ENCODE measurements around the gene UBR3. TPM values are rescaled to one million over a fixed set of nuclear protein-coding genes. Genes with fewer than 3 reads are reported as not detected.

The UBR3 gene
- total RNA-seq, 6 experiments from 2014 or later = 30.1 to 46.3 (median 40.5) TPM

DNA sequence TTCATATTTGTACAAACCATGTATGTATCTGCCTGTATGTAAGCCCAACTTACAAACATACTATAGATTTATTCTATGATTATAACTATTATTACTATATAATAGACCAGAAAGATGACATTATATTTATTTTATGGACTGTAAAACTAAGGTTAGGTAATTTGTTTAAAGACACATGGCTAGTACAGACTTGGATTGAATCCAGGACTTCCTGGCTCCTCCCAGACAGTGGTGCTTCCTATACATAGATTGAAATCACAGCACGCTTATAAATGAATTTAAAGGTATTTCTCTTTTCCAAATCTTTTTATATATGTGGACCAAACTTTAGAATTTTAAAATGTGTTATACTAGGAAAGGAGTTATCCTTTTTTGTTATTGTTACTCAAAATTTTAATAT lies 199.1 kb downstream of the UBR3 start:
- TF ChIP-seq, protein P1, sequence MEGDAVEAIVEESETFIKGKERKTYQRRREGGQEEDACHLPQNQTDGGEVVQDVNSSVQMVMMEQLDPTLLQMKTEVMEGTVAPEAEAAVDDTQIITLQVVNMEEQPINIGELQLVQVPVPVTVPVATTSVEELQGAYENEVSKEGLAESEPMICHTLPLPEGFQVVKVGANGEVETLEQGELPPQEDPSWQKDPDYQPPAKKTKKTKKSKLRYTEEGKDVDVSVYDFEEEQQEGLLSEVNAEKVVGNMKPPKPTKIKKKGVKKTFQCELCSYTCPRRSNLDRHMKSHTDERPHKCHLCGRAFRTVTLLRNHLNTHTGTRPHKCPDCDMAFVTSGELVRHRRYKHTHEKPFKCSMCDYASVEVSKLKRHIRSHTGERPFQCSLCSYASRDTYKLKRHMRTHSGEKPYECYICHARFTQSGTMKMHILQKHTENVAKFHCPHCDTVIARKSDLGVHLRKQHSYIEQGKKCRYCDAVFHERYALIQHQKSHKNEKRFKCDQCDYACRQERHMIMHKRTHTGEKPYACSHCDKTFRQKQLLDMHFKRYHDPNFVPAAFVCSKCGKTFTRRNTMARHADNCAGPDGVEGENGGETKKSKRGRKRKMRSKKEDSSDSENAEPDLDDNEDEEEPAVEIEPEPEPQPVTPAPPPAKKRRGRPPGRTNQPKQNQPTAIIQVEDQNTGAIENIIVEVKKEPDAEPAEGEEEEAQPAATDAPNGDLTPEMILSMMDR (IDR thresholded peaks at IDR 0.05) = no peak
- no peak overlapping the region for H3K4me3 Mint-ChIP-seq
- H3K36me3 Mint-ChIP-seq (ENCODE audit: low read depth) = peaks cover 16% of the 10 kb centered on the region
- H3K9me3 Mint-ChIP-seq = no peaks in the 10 kb centered on the region
- no peaks in the 10 kb centered on the region; the same call in 1 of the 2 replicates for H3K27me3 Mint-ChIP-seq (ENCODE audit: insufficient read depth)
- H3K4me1 Mint-ChIP-seq (ENCODE audit: low read depth) = peaks cover 14% of the 10 kb centered on the region
- no peak overlapping the region for H3K27ac Mint-ChIP-seq
- no peak for DNase-seq

DNA sequence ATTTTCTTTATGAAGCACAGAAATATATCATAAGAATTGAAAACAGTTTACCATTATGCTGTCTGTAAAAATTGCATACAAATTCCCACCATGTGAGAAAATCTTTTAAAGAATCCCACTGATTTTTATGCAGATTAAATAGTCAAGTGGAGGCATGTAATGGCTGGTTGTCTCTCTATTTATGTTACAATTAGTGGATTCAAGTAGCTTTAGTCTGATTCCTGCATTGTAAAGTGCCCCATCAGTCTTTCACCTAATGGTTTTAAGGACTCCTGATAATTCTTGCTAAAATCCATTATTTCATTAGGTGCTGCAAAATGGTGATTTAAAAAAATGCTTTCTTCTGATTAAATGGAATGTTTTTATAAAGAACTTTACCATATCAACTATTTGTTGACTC lies 202.3 kb downstream of the UBR3 start:
- TF ChIP-seq, protein P1 (IDR thresholded peaks at IDR 0.05) = no peak
- Mint-ChIP-seq H3K4me1 (ENCODE audit: low read depth) (no peaks in the 10 kb centered on the region), H3K27ac (no peak overlapping the region), H3K36me3 (ENCODE audit: low read depth) (peaks cover 24% of the 10 kb centered on the region), H3K27me3 (ENCODE audit: insufficient read depth) (no peaks in the 10 kb centered on the region), H3K4me3 (no peak overlapping the region), H3K9me3 (no peaks in the 10 kb centered on the region)
- no peak for DNase-seq

- TF ChIP-seq, protein P1 (IDR thresholded peaks at IDR 0.05) = no peak
- Mint-ChIP-seq H3K36me3 (ENCODE audit: low read depth) (peaks cover 24% of the 10 kb centered on the region), H3K27ac (no peak overlapping the region), H3K4me1 (ENCODE audit: low read depth) (no peaks in the 10 kb centered on the region), H3K27me3 (ENCODE audit: insufficient read depth) (no peaks in the 10 kb centered on the region), H3K9me3 (no peaks in the 10 kb centered on the region), H3K4me3 (no peak overlapping the region)
- DNase-seq = no peak
These were observed 202.8 kb downstream of the UBR3 start for GRCh38 chr2:170030040-170030439.

GRCh38 chr2:170031288-170031687 lies 204.0 kb downstream of the UBR3 start:
- Mint-ChIP-seq H3K9me3 (no peaks in the 10 kb centered on the region), H3K4me3 (no peak overlapping the region), H3K27ac (no peak overlapping the region), H3K27me3 (ENCODE audit: insufficient read depth) (no peaks in the 10 kb centered on the region), H3K4me1 (ENCODE audit: low read depth) (no peaks in the 10 kb centered on the region), H3K36me3 (ENCODE audit: low read depth) (peaks cover 24% of the 10 kb centered on the region)
- no peak for DNase-seq
- TF ChIP-seq, protein P1 (IDR thresholded peaks at IDR 0.05) = no peak

- TF ChIP-seq, protein P1 (IDR thresholded peaks at IDR 0.05) = no peak
- Mint-ChIP-seq H3K4me1 (ENCODE audit: low read depth) (peaks cover 10% of the 10 kb centered on the region; the same call in 1 of the 2 replicates), H3K9me3 (no peaks in the 10 kb centered on the region), H3K27me3 (ENCODE audit: insufficient read depth) (no peaks in the 10 kb centered on the region), H3K36me3 (ENCODE audit: low read depth) (peaks cover 22% of the 10 kb centered on the region), H3K4me3 (no peak overlapping the region), H3K27ac (no peak overlapping the region)
- no peak for DNase-seq
These were observed 207.3 kb downstream of the UBR3 start for GRCh38 chr2:170034596-170034995.

DNA sequence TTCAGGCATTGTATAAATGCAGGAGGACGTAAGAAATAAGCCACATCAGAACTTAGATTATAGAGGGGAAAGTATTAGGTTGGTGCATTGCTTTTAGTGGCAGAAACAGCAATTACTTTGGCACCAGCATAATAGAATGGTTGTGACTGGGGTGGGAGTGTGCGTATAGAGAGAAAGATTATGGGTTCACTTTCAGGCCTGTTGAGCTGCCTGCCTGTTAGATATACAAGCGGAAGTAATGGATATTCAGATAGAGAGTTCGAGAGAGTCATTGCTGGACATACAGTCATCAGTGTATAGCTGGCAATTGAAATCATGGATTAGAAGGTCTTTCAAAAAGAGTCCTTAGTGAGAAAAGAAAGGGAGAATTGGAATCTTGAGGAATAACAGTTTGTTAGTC lies 211.5 kb downstream of the UBR3 start:
- no peaks in the 10 kb centered on the region for H3K9me3 Mint-ChIP-seq
- H3K27ac Mint-ChIP-seq = no peak overlapping the region
- peaks cover 10% of the 10 kb centered on the region; the same call in 1 of the 2 replicates for H3K4me1 Mint-ChIP-seq (ENCODE audit: low read depth)
- H3K4me3 Mint-ChIP-seq = no peak overlapping the region
- TF ChIP-seq, protein P1 (IDR thresholded peaks at IDR 0.05) = no peak
- DNase-seq = no peak
- H3K27me3 Mint-ChIP-seq (ENCODE audit: insufficient read depth) = peaks cover 1% of the 10 kb centered on the region; the same call in 1 of the 2 replicates
- peaks cover 5% of the 10 kb centered on the region for H3K36me3 Mint-ChIP-seq (ENCODE audit: low read depth)

Measured in HFFc6 (cell line).